Osteoblast (primary cell): ENCODE measurements around the gene SPEN. TPM values are rescaled to one million over a fixed set of nuclear protein-coding genes. Genes with fewer than 3 reads are reported as not detected.

Experiments used
- DNase-seq: peaks from one replicate; pipeline ENCODE4 v3.0.0; 2011; ENCODE audit warnings: low spot score, mixed read lengths; ENCODE audit not compliant: insufficient read length; ENCODE audit errors: missing footprints
- H2AFZ ChIP-seq: 2 replicates; pipeline ENCODE4 v1.6.0; 2011; ENCODE audit warnings: mild to moderate bottlenecking, low read length
- H3K27ac ChIP-seq: 2 replicates; pipeline ENCODE4 v1.5.1; 2011; ENCODE audit warnings: mild to moderate bottlenecking, low read depth, low read length, moderate library complexity
- H3K27me3 ChIP-seq: 2 replicates; pipeline ENCODE4 v1.6.0; 2012; ENCODE audit warnings: mild to moderate bottlenecking, control low read depth, inconsistent platforms, low read length, moderate library complexity; ENCODE audit not compliant: insufficient read depth
- H3K36me3 ChIP-seq: 2 replicates; pipeline ENCODE4 v1.5.1; 2011; ENCODE audit warnings: mild to moderate bottlenecking, low read length, control low read depth, moderate library complexity; ENCODE audit not compliant: insufficient read depth
- H3K4me1 ChIP-seq: 2 replicates; pipeline ENCODE4 v1.5.1; 2011; ENCODE audit warnings: mild to moderate bottlenecking, low read length, control low read depth, moderate library complexity; ENCODE audit not compliant: insufficient read depth
- H3K4me2 ChIP-seq: 2 replicates; pipeline ENCODE4 v1.6.0; 2011; ENCODE audit warnings: mild to moderate bottlenecking, low read length; ENCODE audit not compliant: insufficient read depth
- H3K4me3 ChIP-seq: fragments of 200-600 bp; sonication (generic); 3 replicates; pipeline ENCODE4 v1.5.1; 2012; ENCODE audit warnings: mild to moderate bottlenecking, low read length, inconsistent platforms; ENCODE audit not compliant: insufficient read depth
- H3K79me2 ChIP-seq: 2 replicates; pipeline ENCODE4 v1.6.0; 2012; ENCODE audit warnings: mild to moderate bottlenecking, low read length, control low read depth, inconsistent platforms; ENCODE audit not compliant: insufficient read depth
- H3K9me3 ChIP-seq: 2 replicates; pipeline ENCODE4 v1.5.1; 2011; ENCODE audit warnings: low read depth, low read length, control low read depth
- H4K20me1 ChIP-seq: 2 replicates; pipeline ENCODE4 v1.6.0; 2012; ENCODE audit warnings: mild to moderate bottlenecking, low read length, control low read depth; ENCODE audit not compliant: insufficient read depth
- total RNA-seq: library from RNA; depleted of rRNA; stranded (reverse); fragments of >200 nt; gene quantifications from 2 replicates; pipeline ENCODE4 v1.2.3, GENCODE V29; 2012
- TF ChIP-seq, protein P1 (sequence below): IDR thresholded peaks from 2 replicates; pipeline ENCODE4 v1.5.1; 2011; ENCODE audit warnings: mild to moderate bottlenecking, low read depth, low read length, moderate library complexity; ENCODE audit errors: extremely low read depth

The SPEN gene
- total RNA-seq, 1 donor = 21.0 TPM

DNA sequence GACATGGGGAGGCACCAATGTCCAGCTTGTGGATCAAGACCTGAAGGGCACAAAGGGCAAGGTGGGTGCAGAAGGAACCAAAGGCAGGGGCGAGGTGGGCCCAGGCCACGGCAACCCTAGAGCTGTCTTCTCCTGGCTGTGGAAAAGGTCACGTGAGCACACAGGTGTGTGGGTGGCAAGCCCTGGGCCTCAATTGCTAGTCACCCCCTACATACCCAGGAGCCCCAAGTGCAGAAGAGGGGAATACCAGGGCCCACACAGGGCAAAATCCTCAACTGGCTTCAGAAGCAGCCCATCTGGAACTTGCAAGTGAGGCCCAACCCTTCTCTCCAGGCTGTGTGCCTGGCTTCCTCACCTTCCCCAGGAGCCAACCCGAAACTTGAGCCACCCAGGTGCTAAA lies 102.8 kb downstream of the SPEN start:
- no peaks in the 10 kb centered on the region for H3K9me3 ChIP-seq
- H3K27ac ChIP-seq = peak overlapping the region; percentile 100
- peak overlapping the region; percentile 89 for H3K4me2 ChIP-seq
- peak; percentile 14 for DNase-seq
- TF ChIP-seq, protein P1, sequence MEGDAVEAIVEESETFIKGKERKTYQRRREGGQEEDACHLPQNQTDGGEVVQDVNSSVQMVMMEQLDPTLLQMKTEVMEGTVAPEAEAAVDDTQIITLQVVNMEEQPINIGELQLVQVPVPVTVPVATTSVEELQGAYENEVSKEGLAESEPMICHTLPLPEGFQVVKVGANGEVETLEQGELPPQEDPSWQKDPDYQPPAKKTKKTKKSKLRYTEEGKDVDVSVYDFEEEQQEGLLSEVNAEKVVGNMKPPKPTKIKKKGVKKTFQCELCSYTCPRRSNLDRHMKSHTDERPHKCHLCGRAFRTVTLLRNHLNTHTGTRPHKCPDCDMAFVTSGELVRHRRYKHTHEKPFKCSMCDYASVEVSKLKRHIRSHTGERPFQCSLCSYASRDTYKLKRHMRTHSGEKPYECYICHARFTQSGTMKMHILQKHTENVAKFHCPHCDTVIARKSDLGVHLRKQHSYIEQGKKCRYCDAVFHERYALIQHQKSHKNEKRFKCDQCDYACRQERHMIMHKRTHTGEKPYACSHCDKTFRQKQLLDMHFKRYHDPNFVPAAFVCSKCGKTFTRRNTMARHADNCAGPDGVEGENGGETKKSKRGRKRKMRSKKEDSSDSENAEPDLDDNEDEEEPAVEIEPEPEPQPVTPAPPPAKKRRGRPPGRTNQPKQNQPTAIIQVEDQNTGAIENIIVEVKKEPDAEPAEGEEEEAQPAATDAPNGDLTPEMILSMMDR = no peak
- H3K79me2 ChIP-seq = peaks cover 71% of the 10 kb centered on the region
- peaks cover 24% of the 10 kb centered on the region for H3K36me3 ChIP-seq
- peaks cover 64% of the 10 kb centered on the region for H3K4me1 ChIP-seq
- H3K27me3 ChIP-seq = no peaks in the 10 kb centered on the region
- H2AFZ ChIP-seq = no peak overlapping the region
- H4K20me1 ChIP-seq = peaks cover 13% of the 10 kb centered on the region
- H3K4me3 ChIP-seq = peak overlapping the region; percentile 67

DNA sequence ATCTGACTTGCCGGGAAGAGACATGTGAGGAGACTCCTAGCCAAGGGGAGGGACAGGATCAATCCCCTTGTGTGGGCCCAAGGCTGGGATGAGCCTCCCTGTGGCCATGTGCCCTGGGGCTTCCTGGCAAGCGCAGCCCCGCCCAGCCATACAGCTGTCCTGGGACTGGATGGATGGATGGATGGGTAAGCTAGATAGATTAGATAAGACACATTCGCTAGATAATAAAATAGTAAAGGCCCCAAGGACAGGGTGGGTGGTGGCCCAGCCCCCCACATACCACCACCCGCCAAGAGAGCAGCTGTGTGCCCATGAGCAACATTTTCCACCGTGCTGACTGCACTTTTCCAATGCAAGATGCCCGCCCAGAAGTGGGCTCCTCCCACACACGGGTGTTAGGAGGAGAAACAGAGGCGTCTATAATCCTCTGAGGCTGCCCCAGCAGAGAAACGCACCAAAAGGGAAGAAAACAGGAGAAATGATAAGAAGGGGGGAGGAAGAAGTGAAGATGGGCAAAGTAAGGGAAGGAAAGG lies 103.3 kb downstream of the SPEN start:
- Histone ChIP-seq H3K27me3 (no peaks in the 10 kb centered on the region), H3K9me3 (no peaks in the 10 kb centered on the region), H3K36me3 (peaks cover 21% of the 10 kb centered on the region), H3K4me2 (no peak overlapping the region), H4K20me1 (peaks cover 13% of the 10 kb centered on the region), H3K4me1 (peaks cover 67% of the 10 kb centered on the region), H2AFZ (no peak overlapping the region), H3K27ac (peak overlapping the region; percentile 100), H3K4me3 (no peak overlapping the region), H3K79me2 (peaks cover 74% of the 10 kb centered on the region)
- DNase-seq = peak; percentile 76
- TF ChIP-seq, protein P1 = no peak

DNA sequence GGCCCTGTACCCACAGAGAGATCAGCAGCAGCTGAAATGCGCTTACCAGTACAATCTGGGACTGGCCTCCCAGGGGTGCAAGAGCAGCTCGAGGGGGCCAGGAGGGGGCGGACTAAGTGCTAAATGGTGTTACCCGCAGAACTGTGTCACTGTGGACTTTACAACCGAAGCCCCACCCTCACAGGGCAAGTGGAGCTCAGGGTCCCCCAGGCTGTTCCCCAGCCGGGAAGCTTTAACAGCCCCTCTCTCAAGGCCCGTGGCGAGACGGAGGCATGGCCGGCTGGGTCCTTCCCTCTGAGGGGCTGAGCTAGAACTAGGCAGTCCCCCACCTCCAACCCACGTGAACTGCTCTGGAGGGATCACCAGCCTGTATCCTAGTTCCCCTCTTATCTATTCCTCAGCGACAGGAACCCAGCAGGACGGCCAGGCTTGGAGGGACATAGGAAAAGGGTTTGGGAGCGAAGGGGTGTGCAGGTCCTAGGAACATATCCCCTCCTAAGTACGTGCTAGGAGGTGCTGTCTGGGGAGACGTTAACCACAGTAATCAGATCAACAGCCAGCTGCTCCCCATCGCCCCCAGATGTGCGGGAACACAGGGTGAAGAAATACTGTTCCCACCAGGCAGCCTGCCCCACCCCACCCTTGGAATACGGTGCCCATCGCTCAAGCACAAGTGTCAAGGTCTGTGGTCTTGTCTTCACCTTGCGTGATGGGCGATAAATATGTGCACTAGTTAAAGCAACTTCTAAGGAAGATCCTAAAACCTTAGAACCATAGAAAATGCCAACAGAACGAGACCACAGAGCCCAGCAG lies 104.0 kb downstream of the SPEN start:
- H3K27me3 ChIP-seq = no peaks in the 10 kb centered on the region
- peak overlapping the region; percentile 54 for H3K4me2 ChIP-seq
- peaks cover 16% of the 10 kb centered on the region for H4K20me1 ChIP-seq
- H3K4me1 ChIP-seq = peaks cover 74% of the 10 kb centered on the region
- peaks cover 73% of the 10 kb centered on the region for H3K79me2 ChIP-seq
- peak overlapping the region; percentile 93 for H3K27ac ChIP-seq
- peaks cover 14% of the 10 kb centered on the region for H3K36me3 ChIP-seq
- no peak overlapping the region for H2AFZ ChIP-seq
- H3K9me3 ChIP-seq = no peaks in the 10 kb centered on the region
- H3K4me3 ChIP-seq = no peak overlapping the region
- DNase-seq = no peak
- TF ChIP-seq, protein P1 = no peak
